ENCODE data around the gene MPZL3.

MPZL3 gene

GRCh38 chr11:118231461-118231860, 20.7 kb downstream of the MPZL3 start:
- DNase-seq (ENCODE audit: low spot score): no peak

- peak; percentile 78 for DNase-seq (ENCODE audit: low spot score)
These were observed 22.1 kb downstream of the MPZL3 start for GRCh38 chr11:118230088-118230487.

- no peak for DNase-seq (ENCODE audit: low spot score)
These were observed 22.8 kb downstream of the MPZL3 start for GRCh38 chr11:118229274-118229847.

- peak; percentile 55 for DNase-seq (ENCODE audit: low spot score)
These were observed 24.0 kb downstream of the MPZL3 start for GRCh38 chr11:118227865-118228785.

- DNase-seq (ENCODE audit: low spot score): peak; percentile 36
These were observed 25.4 kb downstream of the MPZL3 start for GRCh38 chr11:118226781-118227180.

GRCh38 chr11:118226296-118226695, 25.9 kb downstream of the MPZL3 start:
- no peak for DNase-seq (ENCODE audit: low spot score)

- peak; percentile 75 for DNase-seq (ENCODE audit: low spot score)
These were observed 27.5 kb downstream of the MPZL3 start, which contains the start of gene JAML for GRCh38 chr11:118224511-118225188. TSS of gene JAML (minus strand) at chr11:118225011. CDS start at chr11:118214866, 10,145 bp downstream.

- no peak for DNase-seq (ENCODE audit: low spot score)
These were observed 28.2 kb downstream of the MPZL3 start for GRCh38 chr11:118223992-118224391.

GRCh38 chr11:118223570-118223969, 28.6 kb downstream of the MPZL3 start:
- no peak for DNase-seq (ENCODE audit: low spot score)

GRCh38 chr11:118222437-118222836, 29.7 kb downstream of the MPZL3 start:
- no peak for DNase-seq (ENCODE audit: low spot score)

GRCh38 chr11:118221419-118221818, 30.7 kb downstream of the MPZL3 start:
- DNase-seq (ENCODE audit: low spot score): no peak

- no peak for DNase-seq (ENCODE audit: low spot score)
These were observed 32.4 kb downstream of the MPZL3 start for GRCh38 chr11:118219732-118220131.

GRCh38 chr11:118219244-118219643, 32.9 kb downstream of the MPZL3 start:
- no peak for DNase-seq (ENCODE audit: low spot score)

GRCh38 chr11:118217575-118217974, 34.6 kb downstream of the MPZL3 start:
- no peak for DNase-seq (ENCODE audit: low spot score)

GRCh38 chr11:118216621-118217481, 35.3 kb downstream of the MPZL3 start:
- DNase-seq (ENCODE audit: low spot score): peak; percentile 63

- no peak for DNase-seq (ENCODE audit: low spot score)
These were observed 36.4 kb downstream of the MPZL3 start for GRCh38 chr11:118215765-118216164.

- no peak for DNase-seq (ENCODE audit: low spot score)
These were observed 36.9 kb downstream of the MPZL3 start for GRCh38 chr11:118215262-118215661.

- no peak for DNase-seq (ENCODE audit: low spot score)
These were observed 37.8 kb downstream of the MPZL3 start for GRCh38 chr11:118214210-118214914.

- DNase-seq (ENCODE audit: low spot score): no peak
These were observed 38.4 kb downstream of the MPZL3 start for GRCh38 chr11:118213781-118214180.

- no peak for DNase-seq (ENCODE audit: low spot score)
These were observed 39.0 kb downstream of the MPZL3 start for GRCh38 chr11:118213201-118213600.

GRCh38 chr11:118212781-118213191, 39.4 kb downstream of the MPZL3 start:
- DNase-seq (ENCODE audit: low spot score): no peak

Measured in CD4-positive, alpha-beta T cell treated with Interleukin-2 at 100 ng/mL for 4 hours (primary cell).